ENCODE data around the gene NPAS2.

DNA sequence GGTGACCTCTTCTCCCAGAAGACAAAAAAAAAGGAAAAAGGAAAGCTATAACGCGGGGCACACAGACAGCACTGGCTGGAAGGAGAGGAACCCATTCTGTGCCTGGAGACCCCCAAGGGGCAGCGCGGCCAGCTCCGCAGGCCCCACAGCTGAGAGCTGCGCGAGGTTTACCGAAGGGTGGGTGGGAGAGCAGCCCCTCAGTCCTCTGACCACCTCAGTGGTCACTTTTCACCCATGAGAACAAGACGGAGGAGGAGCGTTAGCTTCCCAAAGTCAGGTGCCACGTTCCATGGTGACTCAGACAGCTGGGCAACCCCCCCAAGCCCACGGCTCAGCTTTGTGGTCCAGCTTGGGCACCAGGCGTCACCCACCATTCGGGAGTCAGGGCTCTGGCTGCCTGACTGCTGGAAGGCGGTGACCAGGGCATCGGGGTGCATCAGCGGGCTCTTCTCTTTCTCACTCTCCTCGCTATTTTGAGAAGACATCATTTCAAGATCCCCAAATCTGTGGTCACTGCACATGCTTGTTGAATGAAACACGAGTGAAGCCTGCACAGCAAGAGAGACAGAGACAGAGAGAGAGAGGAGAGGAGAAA is 217.3 kb downstream of the NPAS2 start:
- TF ChIP-seq, protein P1, sequence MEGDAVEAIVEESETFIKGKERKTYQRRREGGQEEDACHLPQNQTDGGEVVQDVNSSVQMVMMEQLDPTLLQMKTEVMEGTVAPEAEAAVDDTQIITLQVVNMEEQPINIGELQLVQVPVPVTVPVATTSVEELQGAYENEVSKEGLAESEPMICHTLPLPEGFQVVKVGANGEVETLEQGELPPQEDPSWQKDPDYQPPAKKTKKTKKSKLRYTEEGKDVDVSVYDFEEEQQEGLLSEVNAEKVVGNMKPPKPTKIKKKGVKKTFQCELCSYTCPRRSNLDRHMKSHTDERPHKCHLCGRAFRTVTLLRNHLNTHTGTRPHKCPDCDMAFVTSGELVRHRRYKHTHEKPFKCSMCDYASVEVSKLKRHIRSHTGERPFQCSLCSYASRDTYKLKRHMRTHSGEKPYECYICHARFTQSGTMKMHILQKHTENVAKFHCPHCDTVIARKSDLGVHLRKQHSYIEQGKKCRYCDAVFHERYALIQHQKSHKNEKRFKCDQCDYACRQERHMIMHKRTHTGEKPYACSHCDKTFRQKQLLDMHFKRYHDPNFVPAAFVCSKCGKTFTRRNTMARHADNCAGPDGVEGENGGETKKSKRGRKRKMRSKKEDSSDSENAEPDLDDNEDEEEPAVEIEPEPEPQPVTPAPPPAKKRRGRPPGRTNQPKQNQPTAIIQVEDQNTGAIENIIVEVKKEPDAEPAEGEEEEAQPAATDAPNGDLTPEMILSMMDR (IDR thresholded peaks at IDR 0.05), result no peak
- TF ChIP-seq POLR2A (IDR thresholded peaks at IDR 0.05), result no peak
- TF ChIP-seq EP300 (IDR thresholded peaks at IDR 0.05; ENCODE audit: low read depth), result no peak

All from transverse colon (tissue), 3 donors.